DOHH2 (cell line): ENCODE measurements around the gene SPRED3.

ENCODE experiments used
- EZH2phosphoT487 ChIP-seq: fragments of 200-600 bp; sonication (generic); IDR thresholded peaks from 2 replicates; pipeline ENCODE4 v1.6.1; 2017; ENCODE audit warnings: borderline replicate concordance, mild to moderate bottlenecking, antibody characterized with exemption, low read length, moderate library complexity, mixed read lengths
- TF ChIP-seq, protein P1 (sequence below): fragments of 200-600 bp; sonication (generic); IDR thresholded peaks from one replicate; pipeline ENCODE4 v1.5.1; 2014; ENCODE audit warnings: antibody characterized with exemption, mild to moderate bottlenecking, low read depth, low read length; ENCODE audit not compliant: poor library complexity, severe bottlenecking

- TF ChIP-seq, protein P1, sequence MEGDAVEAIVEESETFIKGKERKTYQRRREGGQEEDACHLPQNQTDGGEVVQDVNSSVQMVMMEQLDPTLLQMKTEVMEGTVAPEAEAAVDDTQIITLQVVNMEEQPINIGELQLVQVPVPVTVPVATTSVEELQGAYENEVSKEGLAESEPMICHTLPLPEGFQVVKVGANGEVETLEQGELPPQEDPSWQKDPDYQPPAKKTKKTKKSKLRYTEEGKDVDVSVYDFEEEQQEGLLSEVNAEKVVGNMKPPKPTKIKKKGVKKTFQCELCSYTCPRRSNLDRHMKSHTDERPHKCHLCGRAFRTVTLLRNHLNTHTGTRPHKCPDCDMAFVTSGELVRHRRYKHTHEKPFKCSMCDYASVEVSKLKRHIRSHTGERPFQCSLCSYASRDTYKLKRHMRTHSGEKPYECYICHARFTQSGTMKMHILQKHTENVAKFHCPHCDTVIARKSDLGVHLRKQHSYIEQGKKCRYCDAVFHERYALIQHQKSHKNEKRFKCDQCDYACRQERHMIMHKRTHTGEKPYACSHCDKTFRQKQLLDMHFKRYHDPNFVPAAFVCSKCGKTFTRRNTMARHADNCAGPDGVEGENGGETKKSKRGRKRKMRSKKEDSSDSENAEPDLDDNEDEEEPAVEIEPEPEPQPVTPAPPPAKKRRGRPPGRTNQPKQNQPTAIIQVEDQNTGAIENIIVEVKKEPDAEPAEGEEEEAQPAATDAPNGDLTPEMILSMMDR, result no peak
- TF ChIP-seq EZH2phosphoT487, result no peak
Measured at GRCh38 chr19:38387550-38388348, 748 bp upstream of the SPRED3 start, which contains the start of gene GGN.
